HG02970 (cell line): ENCODE measurements around the gene EVI2A.
"Not testable (repeated sequence)": the region's sequence is repeated elsewhere in the genome, so short reads cannot be mapped to it uniquely, and the experiment has no call there.

Experiments
- ATAC-seq: cut with Tn5 transposase; IDR thresholded peaks from one replicate; pipeline ENCODE4 v1.9.1; 2021; ENCODE audit warnings: mild to moderate bottlenecking, moderate library complexity, moderate number of reproducible peaks; ENCODE audit not compliant: unreplicated experiment, low FRiP score

The EVI2A gene

GRCh38 chr17:31313982-31314781, 7.2 kb downstream of the EVI2A start, which contains the start of gene EVI2B:
Gene EVI2B, minus strand, starts transcription at chr17:31314054. Its CDS starts 8,445 bp downstream, at chr17:31305609.
- no peak for ATAC-seq

- not testable (repeated sequence) for ATAC-seq
These were observed 9.2 kb downstream of the EVI2A start for GRCh38 chr17:31312223-31312622.

GRCh38 chr17:31311526-31311925, 9.9 kb downstream of the EVI2A start:
- no peak for ATAC-seq

GRCh38 chr17:31310886-31311285, 10.5 kb downstream of the EVI2A start:
- ATAC-seq: no peak

GRCh38 chr17:31310260-31310659, 11.2 kb downstream of the EVI2A start:
- no peak for ATAC-seq

- ATAC-seq: no peak
These were observed 11.9 kb downstream of the EVI2A start for GRCh38 chr17:31309556-31309955.

- no peak for ATAC-seq
These were observed 12.8 kb downstream of the EVI2A start for GRCh38 chr17:31308372-31309334.

- ATAC-seq: no peak
These were observed 13.8 kb downstream of the EVI2A start for GRCh38 chr17:31307640-31308039.

- ATAC-seq: no peak
These were observed 21.8 kb downstream of the EVI2A start for GRCh38 chr17:31299624-31300023.

GRCh38 chr17:31297090-31297489, 24.3 kb downstream of the EVI2A start, which contains the start of gene OMG:
Gene OMG, minus strand, starts transcription at chr17:31297239. Its CDS starts 908 bp downstream, at chr17:31296331.
- ATAC-seq: no peak

- ATAC-seq: no peak
These were observed 25.3 kb downstream of the EVI2A start for GRCh38 chr17:31296142-31296541.

GRCh38 chr17:31295489-31295871, 25.9 kb downstream of the EVI2A start:
- ATAC-seq: no peak

GRCh38 chr17:31294820-31295488, 26.5 kb downstream of the EVI2A start:
- ATAC-seq: no peak

GRCh38 chr17:31294231-31294630, 27.2 kb downstream of the EVI2A start:
- ATAC-seq: no peak

GRCh38 chr17:31293581-31293980, 27.8 kb downstream of the EVI2A start:
- ATAC-seq: no peak

GRCh38 chr17:31291820-31292219, 29.6 kb downstream of the EVI2A start:
- ATAC-seq: no peak

- ATAC-seq: no peak
These were observed 31.6 kb downstream of the EVI2A start for GRCh38 chr17:31289790-31290189.

GRCh38 chr17:31287932-31288331, 33.5 kb downstream of the EVI2A start:
- ATAC-seq: not testable (repeated sequence)

GRCh38 chr17:31286587-31286986, 34.8 kb downstream of the EVI2A start:
- no peak for ATAC-seq

- no peak for ATAC-seq
These were observed 37.6 kb downstream of the EVI2A start for GRCh38 chr17:31283841-31284240.

GRCh38 chr17:31281061-31281460, 40.4 kb downstream of the EVI2A start:
- no peak for ATAC-seq
